ENCODE data around the gene GHDC.

The GHDC gene

DNA sequence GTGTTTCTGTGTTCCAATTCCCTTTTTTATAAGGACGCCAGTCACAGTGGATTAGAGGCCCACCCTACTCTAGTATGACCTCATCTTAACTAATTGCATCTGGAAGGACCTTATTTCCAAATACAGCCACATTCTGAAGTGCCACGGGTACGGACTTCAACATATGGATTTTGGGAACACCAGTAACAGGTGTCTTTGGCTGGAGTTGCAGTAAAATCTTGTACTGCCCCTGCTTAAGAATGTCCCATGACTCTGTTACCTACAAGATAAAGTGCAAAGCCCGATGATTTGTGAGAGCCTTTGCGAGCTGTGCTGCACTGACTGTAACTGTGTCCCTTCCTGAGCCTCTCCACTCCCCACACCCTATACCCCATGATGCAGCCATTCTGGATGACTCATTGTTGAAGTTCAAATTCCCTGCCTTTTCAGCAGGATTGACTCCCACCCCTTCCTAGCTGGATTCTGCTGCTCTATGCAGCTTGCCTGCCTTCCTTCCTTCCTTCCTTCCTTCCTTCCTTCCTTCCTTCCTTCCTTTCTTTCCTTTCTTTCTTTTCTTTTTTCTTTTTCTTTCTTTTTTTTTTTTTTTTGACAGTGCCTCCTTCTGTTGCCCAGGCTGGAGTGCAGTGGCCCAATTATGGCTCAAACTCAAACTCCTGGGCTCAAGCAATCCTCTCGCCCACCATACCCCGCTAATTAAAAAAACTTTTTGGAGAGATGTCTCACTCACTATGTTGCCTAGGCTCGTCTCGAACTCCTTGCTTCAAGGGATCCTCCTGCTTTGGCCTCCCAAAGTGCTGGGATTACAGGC is 11.2 kb downstream of the GHDC start:
- DNase-seq = no peak

DNA sequence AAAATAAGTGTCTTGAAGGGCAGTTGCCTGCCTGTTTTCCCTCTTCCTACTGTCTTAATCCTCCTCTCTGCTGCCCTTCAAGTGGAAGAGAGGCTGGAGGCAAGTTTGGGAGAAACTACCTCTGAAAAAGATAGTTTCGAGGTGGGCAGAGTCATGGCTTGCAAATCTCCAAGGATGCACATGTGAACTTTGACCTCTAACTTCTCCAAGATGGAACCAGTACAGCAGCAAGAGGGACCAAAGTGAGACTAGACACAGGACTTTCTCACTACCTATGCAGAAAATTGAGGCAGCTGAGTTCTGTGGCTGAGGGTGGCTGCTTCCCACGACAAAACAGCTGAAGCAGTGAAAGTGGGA is 12.5 kb downstream of the GHDC start:
- no peak for DNase-seq

DNA sequence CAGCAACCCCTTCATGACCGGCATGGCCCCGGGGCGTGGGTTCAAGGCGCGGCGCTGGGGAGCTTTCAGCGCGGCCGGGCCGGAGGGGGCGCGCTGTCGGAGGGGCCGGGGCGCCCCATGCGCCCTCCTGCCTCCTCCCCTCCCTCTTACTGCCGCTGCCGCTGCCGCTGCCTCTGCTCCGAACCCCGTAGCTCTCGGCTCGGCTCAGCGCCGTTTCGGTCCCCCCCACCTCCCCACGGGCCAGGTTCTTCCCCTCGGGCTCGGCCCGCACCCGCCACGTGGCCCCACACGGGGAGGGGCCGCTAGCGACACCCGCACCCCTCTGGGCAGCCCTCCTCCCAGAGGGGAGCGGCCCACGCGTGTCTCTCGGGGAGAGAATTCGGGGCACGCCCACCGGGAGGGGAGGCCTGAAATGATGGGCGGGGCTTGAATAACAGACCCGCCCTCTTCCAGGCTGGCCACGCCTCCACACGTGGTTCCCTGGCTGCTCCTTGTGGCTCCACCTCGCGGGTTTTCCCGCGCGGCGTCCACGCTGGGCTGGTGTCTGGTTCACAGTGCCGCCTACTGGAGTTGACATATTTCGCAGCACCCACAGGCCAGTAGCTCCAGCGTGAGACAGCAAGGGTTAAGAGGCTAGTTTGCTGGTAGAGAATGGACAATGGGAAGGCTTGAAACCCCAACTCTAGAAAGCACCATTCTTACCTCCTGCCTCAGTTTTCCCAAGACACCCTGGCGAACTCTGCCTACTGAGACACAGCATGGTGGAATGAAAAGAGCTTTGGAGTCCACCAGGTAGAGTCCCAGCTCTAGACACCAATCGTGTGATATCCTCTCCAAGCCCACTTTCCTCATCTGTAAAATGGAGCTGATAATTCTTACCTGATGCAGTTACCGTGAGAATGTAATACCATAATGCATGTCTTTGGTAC is 13.1 kb downstream of the GHDC start, which contains the start of gene KCNH4:
Gene KCNH4, minus strand, starts transcription at position 221 of the 929 bp plus-strand sequence. Its CDS starts 197 bp downstream, at position 24.
- peak; percentile 86 for DNase-seq

DNA sequence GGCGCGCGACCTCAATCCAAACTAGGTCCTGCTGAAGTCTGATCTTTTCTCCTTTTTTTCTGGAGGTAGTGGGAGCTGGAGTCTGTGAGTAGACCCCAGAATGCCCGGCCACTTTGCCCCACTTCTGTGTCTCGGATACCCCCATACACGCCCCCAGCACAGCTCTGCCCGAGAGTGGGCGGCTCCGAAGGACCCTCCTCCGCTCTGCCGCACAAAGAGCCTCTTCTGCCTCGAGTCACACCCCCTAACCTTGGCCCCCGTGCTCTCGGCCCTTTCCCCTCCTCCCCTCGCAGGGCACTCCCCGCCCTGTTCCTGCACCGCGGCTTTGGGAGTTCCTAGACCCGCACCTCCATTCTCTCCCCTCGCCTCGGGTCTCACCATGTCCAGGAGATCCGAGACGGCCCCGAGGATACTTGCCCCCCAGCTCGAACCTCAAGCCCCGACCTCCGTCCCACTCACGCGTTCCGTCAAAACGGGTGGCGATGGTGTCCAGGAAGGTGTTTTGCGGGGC is 13.8 kb downstream of the GHDC start:
- DNase-seq = no peak

DNA sequence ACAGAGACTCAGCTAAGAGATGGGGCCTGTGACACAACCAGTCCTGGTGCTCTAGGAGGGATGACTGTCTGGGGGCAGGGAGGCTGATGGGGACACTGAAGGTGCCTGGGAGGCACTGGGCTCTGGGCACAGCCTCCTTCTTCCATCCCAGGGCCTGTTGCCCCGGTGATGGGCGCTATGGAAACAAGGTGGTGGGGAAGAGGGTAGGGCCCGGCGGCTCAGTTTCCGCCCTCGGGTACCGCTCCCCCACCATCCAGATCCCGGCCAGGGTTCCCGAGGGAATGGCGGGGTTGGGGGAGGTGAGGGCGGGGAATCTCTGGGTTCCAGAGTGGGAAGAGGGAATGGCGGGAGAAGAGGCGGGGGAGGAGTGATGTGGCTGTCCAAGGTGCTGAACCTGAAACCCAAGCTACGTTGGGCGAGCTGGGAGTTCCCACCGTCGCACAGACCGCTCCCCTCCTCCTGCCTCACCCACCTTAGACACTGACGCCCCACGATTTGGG is 14.3 kb downstream of the GHDC start:
- DNase-seq = peak; percentile 28

DNA sequence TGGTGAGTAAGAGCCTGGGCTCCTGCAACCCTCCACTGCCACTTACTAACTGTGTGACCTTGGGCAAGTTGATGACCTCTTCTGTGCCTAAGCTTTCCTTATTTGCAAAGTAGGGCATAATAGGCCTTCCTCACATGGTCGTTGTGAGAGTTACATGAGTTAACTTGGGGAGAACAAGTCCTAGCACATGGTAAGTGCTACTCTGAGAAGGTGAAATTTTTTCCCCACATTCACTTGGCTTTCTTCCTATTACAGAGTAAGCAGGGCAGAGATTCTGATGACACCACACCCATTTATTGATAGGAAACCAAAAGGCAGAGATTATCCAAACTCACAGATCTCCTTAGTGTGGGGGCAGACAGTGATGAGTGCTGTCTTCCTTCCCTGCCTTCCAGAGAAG is 15.0 kb downstream of the GHDC start:
- DNase-seq = no peak

DNA sequence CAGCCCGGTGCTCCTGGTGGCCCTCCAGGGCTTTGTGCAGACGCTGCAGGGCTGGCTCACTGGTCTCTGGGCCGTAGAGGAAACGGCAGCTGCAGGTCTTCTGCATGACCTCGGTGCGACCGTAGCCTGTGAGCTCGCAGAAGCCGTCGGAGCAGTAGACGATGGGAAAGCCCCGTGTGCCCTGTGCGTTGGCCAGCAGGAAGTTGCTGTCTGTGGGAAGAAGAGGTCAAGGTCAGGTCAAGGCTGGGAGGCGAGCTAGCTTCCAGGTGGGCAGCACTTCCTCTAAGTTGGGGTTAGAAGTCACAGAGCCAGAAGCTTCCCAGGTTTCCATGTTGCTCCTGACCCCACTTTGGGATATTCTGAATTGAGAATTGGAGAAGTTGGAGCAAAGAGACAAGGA is 15.5 kb downstream of the GHDC start:
- no peak for DNase-seq

DNA sequence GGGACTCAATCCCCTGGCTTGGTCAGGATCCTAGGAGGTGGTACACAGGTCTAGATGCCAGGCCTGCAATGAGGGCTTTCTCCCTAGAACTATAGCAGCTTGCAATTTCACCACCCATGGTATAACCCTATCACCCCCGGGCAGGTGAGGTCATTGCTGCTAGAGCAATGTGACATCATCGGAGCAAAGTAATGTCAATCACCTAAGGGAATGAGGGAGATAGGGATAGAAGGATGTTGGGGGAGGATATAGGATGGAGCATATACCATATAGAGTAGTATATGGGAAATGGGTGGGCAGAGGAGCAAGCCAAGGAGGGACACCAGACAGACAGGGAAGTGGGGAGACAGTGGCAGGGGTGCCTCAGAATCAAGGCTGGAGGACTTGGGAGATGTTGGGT is 16.6 kb downstream of the GHDC start:
- no peak for DNase-seq

DNA sequence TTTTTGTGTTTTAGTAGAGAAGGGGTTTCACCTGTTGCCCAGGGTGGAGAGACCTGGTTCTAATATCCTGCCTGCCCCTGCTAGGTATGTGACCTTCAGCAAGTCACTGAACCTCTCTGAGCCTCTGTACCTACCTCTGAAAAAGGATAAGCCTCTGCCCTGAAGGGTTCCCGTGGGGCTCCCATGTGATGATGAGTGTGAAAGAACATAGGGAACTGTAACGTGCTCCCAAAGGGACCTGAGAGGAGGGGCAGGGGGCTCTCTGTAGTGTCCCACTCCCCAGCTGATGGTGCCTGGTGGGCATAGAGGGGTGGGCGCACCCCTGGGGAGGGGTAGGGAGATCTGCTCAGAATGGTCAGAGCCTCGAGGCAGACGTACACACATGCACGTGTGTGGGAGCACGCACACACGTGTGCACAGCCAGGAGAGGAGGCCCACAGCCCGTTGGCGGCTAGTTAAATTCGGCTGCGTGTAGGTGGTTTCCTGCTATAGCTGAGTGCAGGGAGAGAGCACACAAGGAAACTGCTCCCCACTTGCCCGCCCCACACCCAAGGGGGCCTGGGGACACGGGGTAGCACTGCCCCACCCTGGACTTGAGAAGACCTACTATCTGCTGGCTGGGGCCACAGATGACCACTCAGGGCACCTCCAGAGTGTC is 20.0 kb downstream of the GHDC start:
- DNase-seq = no peak

DNA sequence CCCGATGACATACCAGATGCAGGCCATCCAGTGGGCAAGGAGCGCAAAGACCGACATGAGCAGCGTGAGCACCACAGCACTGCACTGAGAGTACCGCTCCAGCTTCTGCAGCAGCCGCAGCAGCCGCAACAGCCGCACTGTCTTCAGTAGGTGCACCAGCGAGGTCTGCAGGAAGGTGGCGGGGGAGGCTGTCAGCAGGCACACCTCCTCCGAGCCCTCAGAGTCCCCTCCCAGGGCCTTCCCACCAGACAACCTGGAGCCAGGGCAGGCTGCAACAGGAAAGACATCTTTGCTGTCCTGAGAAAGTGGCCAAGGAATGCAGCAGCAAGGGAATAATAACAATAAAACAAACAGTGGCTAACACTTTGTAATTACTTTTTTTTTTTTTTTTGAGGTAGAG is 22.5 kb downstream of the GHDC start:
- no peak for DNase-seq

DNA sequence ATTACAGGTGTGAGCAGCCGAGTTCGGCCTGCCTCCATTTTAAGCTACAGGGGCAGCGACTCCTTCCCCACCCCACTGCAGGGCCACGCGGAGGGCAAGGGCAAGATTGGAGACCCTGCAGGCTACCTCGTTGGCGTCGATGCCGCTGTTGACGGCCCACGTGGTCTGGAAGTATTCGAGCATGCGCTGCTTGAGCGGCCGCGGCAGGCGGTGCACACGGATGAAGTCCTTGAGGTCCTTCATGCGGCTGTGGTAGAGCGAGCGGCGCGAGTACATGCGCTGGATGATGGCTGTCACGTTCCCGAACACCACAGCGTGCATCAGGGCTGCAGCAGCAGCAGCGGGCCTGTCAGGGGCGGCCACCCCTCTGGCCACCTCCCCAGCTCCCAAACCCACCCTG is 24.9 kb downstream of the GHDC start:
- no peak for DNase-seq

DNA sequence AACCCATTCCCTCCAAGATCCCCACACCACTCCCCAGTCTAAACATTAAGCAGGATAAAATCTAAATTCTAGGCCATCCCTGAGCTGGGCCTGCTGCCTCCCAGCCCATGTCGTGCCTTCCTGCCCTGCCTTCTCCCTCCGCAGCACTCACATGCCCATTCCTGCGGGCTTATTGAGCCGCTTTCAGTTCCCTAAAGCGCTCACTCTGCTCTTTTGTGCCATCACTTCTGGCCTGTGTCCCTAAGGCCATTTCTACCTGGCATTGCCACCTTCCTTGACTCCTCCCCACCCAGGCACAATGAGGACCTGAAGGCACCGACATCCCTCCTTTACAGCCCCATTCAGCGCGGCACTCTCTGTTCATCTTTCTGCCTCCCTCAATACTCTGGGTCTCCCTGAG is 26.5 kb downstream of the GHDC start:
- DNase-seq = no peak

DNA sequence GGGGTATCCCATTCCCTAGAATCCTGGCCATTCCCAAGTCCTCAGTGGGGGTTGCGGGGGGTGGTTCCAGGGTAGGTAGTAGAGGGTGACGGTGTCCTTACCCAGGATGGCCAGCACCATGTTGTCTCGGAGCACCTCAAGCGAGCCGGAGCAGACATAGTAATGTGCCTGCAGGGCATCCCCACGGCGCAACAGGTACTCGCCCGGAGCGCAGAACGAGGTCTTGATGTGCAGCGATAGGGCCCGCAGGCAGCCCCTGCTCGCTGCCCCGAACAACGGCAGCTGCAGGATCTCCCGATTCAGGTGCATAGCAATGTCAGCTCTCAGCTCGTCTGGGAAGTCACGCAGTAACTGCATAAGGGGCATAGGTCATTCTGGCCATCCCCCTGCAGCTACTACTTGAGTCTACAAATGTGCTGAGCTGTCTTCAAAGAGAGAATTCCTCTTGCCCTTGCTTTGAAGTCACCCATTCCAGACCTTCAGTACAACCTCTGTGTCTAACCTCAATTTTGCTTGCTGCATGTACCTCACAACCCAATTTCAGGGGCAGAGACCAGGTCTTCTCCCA is 28.0 kb downstream of the GHDC start:
- DNase-seq = no peak

DNA sequence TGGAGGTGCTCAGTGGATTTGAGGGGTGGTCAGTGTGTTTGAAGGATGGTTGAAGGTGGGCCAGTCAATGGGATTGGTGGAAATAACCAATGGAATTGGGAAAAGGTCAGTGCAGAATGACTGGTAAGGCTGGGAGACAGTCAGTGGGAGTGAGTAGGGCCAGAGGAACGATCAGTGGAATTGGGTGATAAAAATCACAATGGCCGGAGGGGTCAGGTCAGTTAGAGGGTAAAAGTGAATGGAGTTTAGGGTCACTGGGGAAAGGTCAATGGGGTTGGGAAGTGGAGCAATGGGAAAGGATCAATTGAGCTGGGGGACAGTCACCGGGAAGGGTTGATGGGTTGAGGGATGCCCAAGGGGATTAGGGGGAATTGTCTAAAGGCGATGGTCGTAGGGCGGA is 28.5 kb downstream of the GHDC start:
- no peak for DNase-seq

DNA sequence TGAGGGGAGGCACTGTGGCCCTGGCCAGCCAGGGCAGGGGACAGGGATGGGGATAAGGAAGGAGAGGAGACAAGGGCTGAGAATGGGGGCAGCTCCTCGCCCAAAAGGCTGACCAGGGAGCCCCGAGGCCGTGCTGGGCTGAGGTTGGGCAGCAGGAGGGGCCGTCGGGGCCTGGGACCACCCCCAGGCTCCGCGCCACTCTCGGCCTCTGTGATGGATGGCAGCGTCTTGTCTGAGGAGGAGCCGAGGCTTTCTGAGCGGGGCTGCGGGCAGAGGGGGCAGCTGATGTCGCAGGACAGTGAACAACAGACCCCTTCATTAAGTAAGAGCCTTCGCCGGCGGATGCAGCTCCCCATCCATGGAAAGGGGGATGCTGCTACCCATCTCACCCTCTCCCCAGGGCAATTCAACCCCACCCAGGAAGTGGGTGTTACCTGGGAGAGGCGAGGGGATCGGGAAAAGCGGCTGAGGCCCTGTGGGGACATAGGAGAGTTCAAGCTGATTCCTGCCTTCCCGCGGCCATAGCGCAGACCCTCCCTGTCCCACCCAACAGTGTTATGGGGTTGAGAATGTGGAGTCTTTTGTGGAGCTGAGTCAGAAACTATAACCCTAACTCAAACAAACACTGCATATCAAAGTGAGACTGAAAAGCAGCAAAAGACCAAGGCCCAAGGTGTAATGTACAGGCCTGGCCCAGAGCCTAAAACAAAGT is 30.4 kb downstream of the GHDC start:
- DNase-seq = no peak

DNA sequence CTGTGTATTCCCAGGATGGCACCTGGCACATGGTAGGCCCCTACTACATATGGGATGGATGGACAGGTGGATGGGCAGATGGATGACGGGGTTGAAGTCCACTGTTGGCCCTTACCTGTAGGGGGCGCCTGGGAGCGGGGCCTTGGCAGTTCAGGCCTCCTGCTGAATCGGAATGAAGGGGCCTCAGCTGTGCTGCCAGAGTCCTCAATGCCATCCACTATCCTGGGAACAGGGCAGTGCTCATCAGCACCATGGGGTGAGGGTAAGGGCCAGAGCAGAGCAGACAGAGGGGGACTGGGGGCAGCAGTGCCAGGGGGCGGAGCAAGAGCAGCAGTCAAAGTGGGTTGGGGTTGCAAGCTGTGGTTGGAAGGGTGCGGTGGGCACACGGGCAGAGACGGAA is 31.2 kb downstream of the GHDC start:
- no peak for DNase-seq

DNA sequence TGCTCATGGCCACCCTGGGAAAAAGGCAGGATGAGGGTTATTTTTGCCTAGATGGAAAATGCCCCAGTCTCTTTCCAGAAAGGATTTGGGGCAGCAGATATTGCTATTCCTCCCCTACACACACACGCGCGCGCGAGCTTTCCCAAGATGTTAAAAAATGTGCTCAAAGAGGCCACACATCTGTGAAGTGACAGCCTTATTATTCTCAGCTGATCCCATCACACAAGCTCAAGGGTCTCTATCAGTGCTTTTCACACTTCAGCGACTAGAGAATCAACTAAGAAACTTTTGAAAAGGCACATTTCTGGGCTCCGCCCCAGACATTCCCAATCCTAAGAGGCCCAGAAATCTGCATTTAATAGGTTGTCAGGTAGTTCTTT is 33.8 kb downstream of the GHDC start:
- DNase-seq = no peak

DNA sequence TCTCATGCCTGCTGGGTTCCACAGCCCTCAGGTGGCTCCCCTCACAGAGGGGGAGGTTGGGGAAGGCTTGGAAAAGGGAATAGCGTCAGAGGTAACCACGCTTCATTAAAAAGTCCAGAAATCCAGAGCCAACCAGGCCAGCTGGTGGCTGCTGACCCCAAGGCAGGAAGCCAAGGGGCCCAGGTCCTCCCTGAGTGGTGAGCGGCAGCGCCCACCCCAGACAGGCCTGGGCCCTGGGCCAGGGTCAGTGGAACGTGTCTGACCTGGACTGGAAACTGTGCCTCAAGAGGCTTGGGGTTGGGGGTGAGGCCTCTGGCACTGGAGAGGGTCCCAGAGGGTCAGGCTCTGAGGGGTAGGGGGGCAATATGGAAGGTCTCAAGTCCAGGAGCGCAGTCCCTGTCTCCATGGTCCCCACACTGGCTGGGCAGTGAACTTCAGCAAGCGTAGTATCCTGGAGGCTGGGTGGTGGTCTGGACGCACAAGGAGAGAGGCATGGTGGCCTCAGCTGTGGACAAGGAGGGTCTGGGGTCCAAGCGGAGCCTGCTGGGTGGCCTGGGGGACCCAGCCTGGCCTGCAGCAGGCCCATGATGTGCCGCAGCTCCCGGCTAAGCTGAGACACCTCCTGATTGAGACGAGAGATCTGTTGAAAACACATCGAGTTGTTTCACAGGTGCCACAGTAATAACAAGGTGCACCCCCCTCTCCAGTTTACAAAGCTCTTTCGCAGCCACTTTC is 34.3 kb downstream of the GHDC start:
- DNase-seq = no peak

DNA sequence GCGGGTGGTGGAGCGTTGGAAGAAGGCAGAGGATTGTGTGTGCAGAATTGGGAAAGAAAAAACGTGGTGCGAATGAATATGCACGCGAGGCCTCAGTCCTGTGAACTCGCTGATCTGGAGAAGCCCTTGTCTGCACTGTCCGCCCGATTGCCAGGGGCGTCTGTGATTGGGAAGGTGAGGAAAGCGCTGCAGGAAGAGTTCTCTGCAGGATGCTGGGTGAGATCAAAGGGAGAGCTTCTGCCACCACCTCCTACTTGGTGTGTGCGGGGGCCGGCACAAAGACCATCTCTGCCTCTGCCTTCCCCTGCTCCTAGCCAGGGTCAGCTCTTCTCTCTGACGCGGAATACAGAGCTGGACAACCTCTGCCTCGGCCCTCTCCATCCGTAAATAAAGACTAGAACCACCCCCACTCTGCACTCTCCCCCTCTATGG is 38.7 kb downstream of the GHDC start:
- no peak for DNase-seq

DNA sequence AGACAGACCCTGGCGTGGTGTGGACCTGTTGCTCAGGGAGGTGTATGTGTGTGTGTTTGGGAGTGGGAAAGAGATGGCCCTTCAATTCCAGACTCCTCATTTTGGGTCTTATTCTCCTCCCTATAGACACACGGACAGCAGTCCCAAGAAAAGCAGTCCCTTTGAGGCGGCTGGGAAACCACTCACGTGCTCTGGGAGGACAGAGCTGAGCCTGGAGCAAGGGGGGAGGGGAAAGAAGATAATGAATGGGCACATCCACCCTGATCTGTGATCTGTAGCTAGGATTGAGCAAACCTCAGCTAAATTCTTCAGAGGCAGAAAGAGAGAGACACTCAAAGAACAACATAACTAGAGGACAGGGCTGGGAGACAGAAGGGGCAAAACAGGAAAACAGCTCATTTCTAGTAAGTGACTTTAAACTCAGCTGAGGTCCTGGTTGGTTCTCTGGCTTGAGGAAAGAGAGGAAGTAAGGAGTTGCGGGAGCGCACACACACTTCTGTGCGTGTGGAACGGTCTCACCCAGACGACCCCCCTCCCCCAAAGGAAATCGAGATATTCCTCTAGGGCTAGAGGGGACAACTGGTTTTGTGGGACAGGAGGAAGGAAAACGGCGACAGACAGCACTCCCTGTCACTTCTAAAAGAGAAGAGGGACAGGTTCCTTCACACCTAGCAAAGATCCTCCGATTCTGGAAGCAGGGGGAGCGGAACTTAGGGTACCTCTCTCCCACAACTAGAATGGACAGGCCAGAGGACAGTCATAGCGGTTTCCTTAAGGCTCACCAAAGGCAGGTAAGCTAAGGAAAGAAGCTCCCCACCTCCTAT is 40.2 kb downstream of the GHDC start:
- DNase-seq = no peak

All from activated CD4-positive, alpha-beta T cell treated with anti-CD3 and anti-CD28 coated beads, Interleukin-2, amount 50 U/mL, for 1 hour (primary cell).